ENCODE measurements around the gene ARHGAP19. TPM values are rescaled to one million over a fixed set of nuclear protein-coding genes. Genes with fewer than 3 reads are reported as not detected.

Gene ARHGAP19
- total and polyA plus RNA-seq, 4 donors = 11.6 to 35.5 (median 16.9) TPM

Small RNAs within 50 kb of the gene (small RNA-seq; reads per million reads assigned to genes)
- gene RF00017 (ENCODE audit: low replicate concordance) = not detected

Other genes starting within 250 kb of the ARHGAP19 start
- gene SLIT1, start 106.7 kb downstream of the ARHGAP19 start, total RNA-seq = 10 to 100 TPM; 23.1 to 37.1 TPM
- 100 to 1,000 TPM; 206 to 237 TPM for gene SLIT1, start 106.7 kb downstream of the ARHGAP19 start, polyA plus RNA-seq (ENCODE audit: insufficient read length in 2 of 2)
- 1 to 10 TPM; 2.6 to 3.0 TPM for gene FRAT1, start 26.6 kb upstream of the ARHGAP19 start, total RNA-seq
- gene FRAT1, start 26.6 kb upstream of the ARHGAP19 start, polyA plus RNA-seq (ENCODE audit: insufficient read length in 2 of 2) = 1 to 10 TPM; 7.3 to 8.1 TPM
- gene FRAT2, start 42.1 kb upstream of the ARHGAP19 start, total RNA-seq = 10 to 100 TPM in 1 of 2 donors, 1 to 10 TPM in 1; 8.1 to 10.5 TPM
- gene FRAT2, start 42.1 kb upstream of the ARHGAP19 start, polyA plus RNA-seq (ENCODE audit: insufficient read length in 2 of 2) = 10 to 100 TPM; 11.2 to 11.6 TPM
- gene RRP12, start 108.7 kb upstream of the ARHGAP19 start, total RNA-seq = 10 to 100 TPM in 1 of 2 donors, 1 to 10 TPM in 1; 9.7 to 18.0 TPM
- gene RRP12, start 108.7 kb upstream of the ARHGAP19 start, polyA plus RNA-seq (ENCODE audit: insufficient read length in 2 of 2) = 10 to 100 TPM; 20.9 to 28.3 TPM
- gene PGAM1, start 133.6 kb upstream of the ARHGAP19 start, total RNA-seq = 100 to 1,000 TPM; 217 to 302 TPM
- gene PGAM1, start 133.6 kb upstream of the ARHGAP19 start, polyA plus RNA-seq (ENCODE audit: insufficient read length in 2 of 2) = 100 to 1,000 TPM; 381 to 404 TPM
- gene EXOSC1, start 153.4 kb upstream of the ARHGAP19 start, total RNA-seq = 10 to 100 TPM; 28.8 to 47.9 TPM
- 10 to 100 TPM; 29.9 to 37.9 TPM for gene EXOSC1, start 153.4 kb upstream of the ARHGAP19 start, polyA plus RNA-seq (ENCODE audit: insufficient read length in 2 of 2)
- 10 to 100 TPM; 18.1 to 44.5 TPM for gene ZDHHC16, start 153.5 kb upstream of the ARHGAP19 start, total RNA-seq
- 10 to 100 TPM; 46.8 to 52.9 TPM for gene ZDHHC16, start 153.5 kb upstream of the ARHGAP19 start, polyA plus RNA-seq (ENCODE audit: insufficient read length in 2 of 2)
- gene MMS19, start 205.8 kb upstream of the ARHGAP19 start, total RNA-seq = 10 to 100 TPM; 63.6 to 68.9 TPM
- 10 to 100 TPM; 68.9 to 84.3 TPM for gene MMS19, start 205.8 kb upstream of the ARHGAP19 start, polyA plus RNA-seq (ENCODE audit: insufficient read length in 2 of 2)
- 10 to 100 TPM in 1 of 2 donors, 1 to 10 TPM in 1; 4.6 to 11.3 TPM for gene UBTD1, start 206.3 kb upstream of the ARHGAP19 start, total RNA-seq
- gene UBTD1, start 206.3 kb upstream of the ARHGAP19 start, polyA plus RNA-seq (ENCODE audit: insufficient read length in 2 of 2) = 10 to 100 TPM; 15.3 to 16.4 TPM

All from spinal cord (tissue), 4 donors.